GM12878 (cell line): ENCODE measurements around the gene KCNMB2. TPM values are rescaled to one million over a fixed set of nuclear protein-coding genes. Genes with fewer than 3 reads are reported as not detected.

Source experiments
- ATAC-seq: fragments of 200-7000 bp; cut with Tn5 transposase; 3 replicates; pipeline ENCODE4 v1.9.1; 2020; ENCODE audit warnings: mild to moderate bottlenecking, moderate library complexity
- BruUV-seq: library from RNA; stranded (reverse); fragments of 400-500 nt; replicated peaks from 2 replicates; lab custom pipeline; 2021; lab: Mats Ljungman, UMichigan
- CTCF ChIA-PET: fragments of 300-600 bp; sonication (Branson Sonifier 250); formaldehyde crosslinking; extraction: SDS; loops from one replicate; lab custom pipeline; 2021; ENCODE audit warnings: inconsistent platforms; lab: Yijun Ruan, JAX
- POLR2A ChIA-PET: fragments of 350-600 bp; formaldehyde crosslinking; extraction: SDS; loops from one replicate; lab custom pipeline; 2021; ENCODE audit warnings: inconsistent platforms; lab: Charles Lee
- RAD21 ChIA-PET: fragments of 300-600 bp; sonication (Branson Sonifier 250); formaldehyde crosslinking; loops from one replicate; lab custom pipeline; 2023; ENCODE audit warnings: antibody characterized with exemption; ENCODE audit not compliant: unreplicated experiment; lab: Charles Lee
- SMC1A ChIA-PET: fragments of 300-600 bp; sonication (Branson Sonifier 250); formaldehyde crosslinking; loops from one replicate; lab custom pipeline; 2023; ENCODE audit not compliant: unreplicated experiment, uncharacterized antibody; lab: Charles Lee
- DNase-seq: peaks from one replicate; pipeline ENCODE4 v3.0.0-alpha.2; 2011; ENCODE audit warnings: low read depth, low spot score
- FAIRE-seq: peaks from 3 replicates; lab custom pipeline; 2011; peaks lifted over from hg19 to GRCh38; lab: Jason Lieb, UNC
- H2AFZ ChIP-seq: 2 replicates; pipeline ENCODE4 v1.6.0; 2011; ENCODE audit warnings: low read depth, low read length, control low read depth; ENCODE audit not compliant: control insufficient read depth
- H3K27ac ChIP-seq: 2 replicates; pipeline ENCODE4 v1.5.1; 2011; ENCODE audit warnings: control low read depth; ENCODE audit not compliant: control insufficient read depth, insufficient read depth
- H3K27me3 ChIP-seq, 2 experiments: replicated peaks in 1 of 2; 2 replicates each; pipeline versions ENCODE4 v1.6.0 to v1.6.1; 2011; ENCODE audit warnings: low read length in 1 of 2; ENCODE audit not compliant: control insufficient read depth in 2 of 2, insufficient read depth in 2 of 2
- H3K36me3 ChIP-seq, 2 experiments: 2 replicates each; pipeline ENCODE4 v1.5.1; 2011; ENCODE audit warnings: low read length in 1 of 2; ENCODE audit not compliant: control insufficient read depth in 2 of 2, insufficient read depth in 2 of 2
- H3K4me1 ChIP-seq: 2 replicates; pipeline ENCODE4 v1.6.1; 2011; ENCODE audit warnings: mild to moderate bottlenecking, low read length, moderate library complexity, mixed read lengths; ENCODE audit not compliant: control insufficient read depth, insufficient read depth
- H3K4me2 ChIP-seq: 2 replicates; pipeline ENCODE4 v1.6.0; 2011; ENCODE audit warnings: control low read depth; ENCODE audit not compliant: control insufficient read depth, insufficient read depth
- H3K4me3 ChIP-seq: fragments of 200-600 bp; sonication (generic); 2 replicates; pipeline ENCODE4 v1.5.1; 2016
- H3K79me2 ChIP-seq: 2 replicates; pipeline ENCODE4 v1.6.0; 2011; ENCODE audit warnings: low read length; ENCODE audit not compliant: control insufficient read depth, insufficient read depth
- H3K9ac ChIP-seq: 2 replicates; pipeline ENCODE4 v1.8.0; 2011; ENCODE audit warnings: low read length, control low read depth, mixed read lengths; ENCODE audit not compliant: control insufficient read depth, insufficient read depth
- H3K9me3 ChIP-seq: replicated peaks from 3 replicates; pipeline ENCODE4 v1.5.1; 2011; ENCODE audit warnings: mild to moderate bottlenecking, low read length; ENCODE audit not compliant: control insufficient read depth, insufficient read depth
- H4K20me1 ChIP-seq: 2 replicates; pipeline ENCODE4 v1.6.0; 2011; ENCODE audit not compliant: control insufficient read depth, insufficient read depth
- CBFB ChIP-seq: IDR thresholded peaks from 2 replicates; pipeline ENCODE4 v1.6.1; 2016; ENCODE audit warnings: antibody characterized with exemption, low read depth
- ETV6 ChIP-seq, 2 experiments: fragments of 450-650 bp in 1 of 2; IDR thresholded peaks in 1 of 2; conservative IDR thresholded peaks in 1 of 2; 2 replicates each; pipeline ENCODE4 v1.6.1; 2014; ENCODE audit warnings: antibody characterized with exemption in 1 of 2, borderline replicate concordance in 1 of 2, low read depth in 1 of 2, mild to moderate bottlenecking in 1 of 2, moderate library complexity in 1 of 2
- KDM1A ChIP-seq: fragments of 200-600 bp; sonication (generic); IDR thresholded peaks from 2 replicates; pipeline ENCODE4 v1.6.1; 2016; ENCODE audit warnings: borderline replicate concordance
- POLR2AphosphoS5 ChIP-seq: IDR thresholded peaks from 2 replicates; pipeline ENCODE4 v1.6.1; 2011; ENCODE audit warnings: mild to moderate bottlenecking, low read length, inconsistent platforms
- TARDBP ChIP-seq: IDR thresholded peaks from 2 replicates; pipeline ENCODE4 v1.6.1; 2016; ENCODE audit warnings: borderline replicate concordance
- WGBS: methylation state at CpG from one replicate; pipeline ENCODE4 v1.1.6; 2016; ENCODE audit warnings: low lambda C conversion rate; ENCODE audit not compliant: insufficient replicate concordance, insufficient coverage; ENCODE audit errors: missing lambda C conversion rate; 5-methylcytosine and 5-hydroxymethylcytosine counted together
- in situ Hi-C: fragments of 300-500 bp; cut with MboI; formaldehyde crosslinking; loops from 9 replicates; pipeline ENCODE4 v1.14.3; 2018; ENCODE audit warnings: mixed read lengths
- intact Hi-C: fragments of 100-400 bp; cut with micrococcal nuclease; formaldehyde crosslinking; loops from one replicate; pipeline ENCODE4 v1.14.2; 2022; ENCODE audit not compliant: unreplicated experiment
- polyA plus RNA-seq, 11 experiments: library from polyadenylated mRNA; depleted of rRNA in 4 of 11; unstranded in 6 of 11; stranded (reverse) in 5 of 11; fragments of >200 nt; fragmentation: Nextera tagmentation in 4 of 11; fragmentation: Illumina TruSeq in 1 of 11; extraction: Ambion mirVana in 4 of 11; extraction: Trizol in 1 of 11; gene quantifications; 1 replicate in 1 of 11; 2 replicates in 10 of 11; pipeline versions ENCODE4 v1.2.1 to v1.2.3, GENCODE V29; 2011 to 2016; ENCODE audit warnings: inconsistent platforms in 2 of 11, missing spikeins in 2 of 11, low read depth in 1 of 11
- total RNA-seq, 4 experiments: library from RNA; depleted of rRNA in 3 of 4; stranded (reverse); fragments of >200 nt in 3 of 4; fragmentation: Illumina TruSeq in 1 of 4; extraction: Trizol in 1 of 4; gene quantifications; 2 replicates each; pipeline versions ENCODE4 v1.2.1 to v1.2.3, GENCODE V29; 2013 to 2021
- TF ChIP-seq, protein P1 (sequence below): IDR thresholded peaks from 2 replicates; pipeline ENCODE4 v1.6.1; 2011; ENCODE audit warnings: borderline replicate concordance, low read depth, mild to moderate bottlenecking, moderate library complexity, low read length; ENCODE audit not compliant: insufficient read depth, poor library complexity, severe bottlenecking
- TF ChIP-seq, protein P2 (sequence below): IDR thresholded peaks from 2 replicates; pipeline ENCODE4 v1.6.1; 2012; ENCODE audit warnings: mild to moderate bottlenecking, low read depth, low read length

The KCNMB2 gene
- total and polyA plus RNA-seq, 10 of the 15 experiments (the other 5 are each of a cell fraction or from before 2014, with no cell fraction given), result 0.22 to 18.8 (median 11.0) TPM

GRCh38 chr3:178686826-178687225, 150.6 kb downstream of the KCNMB2 start:
- no TSS peak for BruUV-seq
- Histone ChIP-seq H3K4me2 (no peak overlapping the region), H3K9me3 (peaks cover 3% of the 10 kb centered on the region), H3K27ac (no peak overlapping the region), H3K4me3 (no peak overlapping the region), H3K4me1 (no peaks in the 10 kb centered on the region), H3K36me3 (no peaks in the 10 kb centered on the region; a peak in 1 of 4 replicates), H3K27me3 (no peaks in the 10 kb centered on the region), H3K79me2 (no peaks in the 10 kb centered on the region), H3K9ac (no peak overlapping the region), H2AFZ (no peak overlapping the region), H4K20me1 (no peaks in the 10 kb centered on the region)
- ATAC-seq (no peak), DNase-seq (no peak), FAIRE-seq (no peak)
- TF ChIP-seq CBFB, result no peak
- TF ChIP-seq ETV6 (conservative IDR thresholded peaks at IDR 0.05 in 1 of 2, IDR thresholded peaks at IDR 0.05 in 1 of 2; ENCODE audit: borderline replicate concordance in 1 of 2, low read depth in 1 of 2), result no peak
- TF ChIP-seq TARDBP, result no peak
- TF ChIP-seq, protein P1, sequence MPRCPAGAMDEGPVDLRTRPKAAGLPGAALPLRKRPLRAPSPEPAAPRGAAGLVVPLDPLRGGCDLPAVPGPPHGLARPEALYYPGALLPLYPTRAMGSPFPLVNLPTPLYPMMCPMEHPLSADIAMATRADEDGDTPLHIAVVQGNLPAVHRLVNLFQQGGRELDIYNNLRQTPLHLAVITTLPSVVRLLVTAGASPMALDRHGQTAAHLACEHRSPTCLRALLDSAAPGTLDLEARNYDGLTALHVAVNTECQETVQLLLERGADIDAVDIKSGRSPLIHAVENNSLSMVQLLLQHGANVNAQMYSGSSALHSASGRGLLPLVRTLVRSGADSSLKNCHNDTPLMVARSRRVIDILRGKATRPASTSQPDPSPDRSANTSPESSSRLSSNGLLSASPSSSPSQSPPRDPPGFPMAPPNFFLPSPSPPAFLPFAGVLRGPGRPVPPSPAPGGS, result no peak
- TF ChIP-seq, protein P2, sequence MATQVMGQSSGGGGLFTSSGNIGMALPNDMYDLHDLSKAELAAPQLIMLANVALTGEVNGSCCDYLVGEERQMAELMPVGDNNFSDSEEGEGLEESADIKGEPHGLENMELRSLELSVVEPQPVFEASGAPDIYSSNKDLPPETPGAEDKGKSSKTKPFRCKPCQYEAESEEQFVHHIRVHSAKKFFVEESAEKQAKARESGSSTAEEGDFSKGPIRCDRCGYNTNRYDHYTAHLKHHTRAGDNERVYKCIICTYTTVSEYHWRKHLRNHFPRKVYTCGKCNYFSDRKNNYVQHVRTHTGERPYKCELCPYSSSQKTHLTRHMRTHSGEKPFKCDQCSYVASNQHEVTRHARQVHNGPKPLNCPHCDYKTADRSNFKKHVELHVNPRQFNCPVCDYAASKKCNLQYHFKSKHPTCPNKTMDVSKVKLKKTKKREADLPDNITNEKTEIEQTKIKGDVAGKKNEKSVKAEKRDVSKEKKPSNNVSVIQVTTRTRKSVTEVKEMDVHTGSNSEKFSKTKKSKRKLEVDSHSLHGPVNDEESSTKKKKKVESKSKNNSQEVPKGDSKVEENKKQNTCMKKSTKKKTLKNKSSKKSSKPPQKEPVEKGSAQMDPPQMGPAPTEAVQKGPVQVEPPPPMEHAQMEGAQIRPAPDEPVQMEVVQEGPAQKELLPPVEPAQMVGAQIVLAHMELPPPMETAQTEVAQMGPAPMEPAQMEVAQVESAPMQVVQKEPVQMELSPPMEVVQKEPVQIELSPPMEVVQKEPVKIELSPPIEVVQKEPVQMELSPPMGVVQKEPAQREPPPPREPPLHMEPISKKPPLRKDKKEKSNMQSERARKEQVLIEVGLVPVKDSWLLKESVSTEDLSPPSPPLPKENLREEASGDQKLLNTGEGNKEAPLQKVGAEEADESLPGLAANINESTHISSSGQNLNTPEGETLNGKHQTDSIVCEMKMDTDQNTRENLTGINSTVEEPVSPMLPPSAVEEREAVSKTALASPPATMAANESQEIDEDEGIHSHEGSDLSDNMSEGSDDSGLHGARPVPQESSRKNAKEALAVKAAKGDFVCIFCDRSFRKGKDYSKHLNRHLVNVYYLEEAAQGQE, result no peak
- no peak for TF ChIP-seq KDM1A
- no peak for TF ChIP-seq POLR2AphosphoS5
- in situ Hi-C loops, result no loop called here
- POLR2A ChIA-PET, result no interaction called here
- 48% methylated on average over 1 of the region's 1 CpG for WGBS
- SMC1A ChIA-PET, result interaction anchor here (0.6 kb wide), 1 partner anchor 43 kb away, joined by 3 read pairs; no protein-coding TSS in a partner anchor
- intact Hi-C loops, result no loop called here
- CTCF ChIA-PET, result no interaction called here
- RAD21 ChIA-PET, result no interaction called here
